Stomach (tissue), 9 donors: Measurements from ENCODE around the gene OGN. TPM values are rescaled to one million over a fixed set of nuclear protein-coding genes. Genes with fewer than 3 reads are reported as not detected.
A peak's percentile ranks its signal among the peaks of the same experiment; 100 is the strongest.

Experiments
- DNase-seq, 2 donors: peaks; one replicate each; pipeline versions ENCODE4 v3.0.0 to v3.0.0-alpha.2; 2013 to 2019
- H3K27ac ChIP-seq, 5 donors: fragments of 200-600 bp in 4 of 5; sonication (generic) in 4 of 5; one replicate each; pipeline ENCODE4 v1.5.1; 2013 to 2019; ENCODE audit warnings: mild to moderate bottlenecking in 1 of 5, moderate library complexity in 1 of 5
- H3K27me3 ChIP-seq, 3 donors: fragments of 200-600 bp; sonication (generic); one replicate each; pipeline ENCODE4 v1.5.1; 2017 to 2019; ENCODE audit warnings: mixed run types in 1 of 3
- H3K36me3 ChIP-seq, 4 donors: fragments of 200-600 bp; sonication (generic); 1 replicate in 3 of 4; 2 replicates in 1 of 4; pipeline ENCODE4 v1.5.1; 2016 to 2019
- H3K4me1 ChIP-seq, 4 donors: fragments of 200-600 bp; sonication (generic); one replicate each; pipeline ENCODE4 v1.5.1; 2016 to 2019
- H3K4me3 ChIP-seq, 4 donors: fragments of 200-600 bp; sonication (generic) in 3 of 4; one replicate each; pipeline ENCODE4 v1.5.1; 2016 to 2019; ENCODE audit warnings: mild to moderate bottlenecking in 1 of 4
- H3K9me3 ChIP-seq, 4 donors: fragments of 200-600 bp; sonication (generic); one replicate each; pipeline ENCODE4 v1.5.1; 2016 to 2019
- CTCF ChIP-seq, 7 experiments: fragments of 450-650 bp in 4 of 7; fragments of 200-600 bp in 3 of 7; sonication (generic) in 3 of 7; IDR thresholded peaks; one replicate each; pipeline ENCODE4 v1.5.1; 2016 to 2019; ENCODE audit warnings: antibody characterized with exemption in 7 of 7, control low read depth in 2 of 7, mild to moderate bottlenecking in 1 of 7
- EP300 ChIP-seq: sonication (generic); formaldehyde crosslinking; IDR thresholded peaks from one replicate; pipeline ENCODE4 v1.6.1; 2017; ENCODE audit warnings: antibody characterized with exemption
- POLR2A ChIP-seq, 4 donors: fragments of 450-650 bp; IDR thresholded peaks; one replicate each; pipeline ENCODE4 v1.6.1; 2016; ENCODE audit warnings: antibody characterized with exemption in 4 of 4, control low read depth in 2 of 4, mild to moderate bottlenecking in 1 of 4, moderate library complexity in 1 of 4
- POLR2AphosphoS5 ChIP-seq, 3 donors: sonication (generic); formaldehyde crosslinking; IDR thresholded peaks; one replicate each; pipeline ENCODE4 v1.6.1; 2016; ENCODE audit warnings: antibody characterized with exemption in 3 of 3
- WGBS, 5 donors: extraction: QIAGEN DNeasy Blood & Tissue Kit in 3 of 5; methylation state at CpG; one replicate each; pipeline versions ENCODE4 v1.1.5 to v1.1.7; 2013 to 2018; 5-methylcytosine and 5-hydroxymethylcytosine counted together
- intact Hi-C: fragments of 100-400 bp; cut with DNase I; formaldehyde crosslinking; loops from one replicate; pipeline ENCODE4 v1.15.1; 2023; ENCODE audit warnings: low total_unique reads
- polyA plus RNA-seq, 3 donors: library from polyadenylated mRNA; stranded (reverse); fragments of 200-250 nt; gene quantifications; one replicate each; pipeline ENCODE4 v1.2.3, GENCODE V29; 2013
- total RNA-seq, 5 donors: library from RNA; depleted of rRNA; stranded (reverse); fragments of >200 nt; gene quantifications; one replicate each; pipeline versions ENCODE4 v1.1.0 to v1.2.3, GENCODE V29; 2014 to 2016
- donor health status: healthy with polysubstance abuse.
- donor health status: Bipolar disorder and iron deficiency.
- donor health status: healthy.

The OGN gene
- total and polyA plus RNA-seq, 8 donors, result 0.87 to 138 (median 7.4) TPM

- peak overlapping the region in 1 of 5 donors; percentile 30 for H3K27ac ChIP-seq
- intact Hi-C loops, result no loop called here
- no peaks in the 10 kb centered on the region for H3K9me3 ChIP-seq
- no peak for TF ChIP-seq POLR2A (IDR thresholded peaks at IDR 0.05)
- no peak for TF ChIP-seq EP300
- no peak for TF ChIP-seq POLR2AphosphoS5 (IDR thresholded peaks at IDR 0.05)
- no peak for TF ChIP-seq CTCF (IDR thresholded peaks at IDR 0.05)
- H3K36me3 ChIP-seq, result no peaks in the 10 kb centered on the region
- H3K4me1 ChIP-seq, result peaks cover 0 to 15% (median 7%) of the 10 kb centered on the region in 4 donors
- no peak for DNase-seq
- H3K4me3 ChIP-seq, result no peak overlapping the region
- 74 to 89% (median 86%) methylated on average over 4 of the region's 4 CpGs for WGBS, 5 donors
- no peaks in the 10 kb centered on the region for H3K27me3 ChIP-seq
These were observed 1.4 kb upstream of the OGN start for GRCh38 chr9:92405818-92406217.

- WGBS, 5 donors, result 57 to 72% (median 63%) methylated on average over 5 of the region's 5 CpGs
- intact Hi-C loops, result no loop called here
- H3K4me3 ChIP-seq, result peak overlapping the region in 2 of 4 donors; percentile 2 to 18
- DNase-seq, result peak in 1 of 2 donors; percentile 44
- H3K27me3 ChIP-seq, result no peaks in the 10 kb centered on the region
- no peaks in the 10 kb centered on the region for H3K36me3 ChIP-seq
- H3K27ac ChIP-seq, result no peak overlapping the region
- no peak for TF ChIP-seq POLR2AphosphoS5 (IDR thresholded peaks at IDR 0.05)
- no peak for TF ChIP-seq POLR2A (IDR thresholded peaks at IDR 0.05)
- no peak for TF ChIP-seq CTCF (IDR thresholded peaks at IDR 0.05)
- no peak for TF ChIP-seq EP300
- no peaks in the 10 kb centered on the region for H3K9me3 ChIP-seq
- peaks cover 0 to 15% (median 7%) of the 10 kb centered on the region in 4 donors for H3K4me1 ChIP-seq
These were observed 1.3 kb downstream of the OGN start for GRCh38 chr9:92402826-92403745.

- TF ChIP-seq POLR2AphosphoS5 (IDR thresholded peaks at IDR 0.05) (no peak), CTCF (IDR thresholded peaks at IDR 0.05) (no peak), POLR2A (IDR thresholded peaks at IDR 0.05) (no peak), EP300 (no peak)
- Histone ChIP-seq H3K4me3 (no peak overlapping the region), H3K27ac (no peak overlapping the region), H3K36me3 (no peaks in the 10 kb centered on the region), H3K27me3 (no peaks in the 10 kb centered on the region), H3K4me1 (peaks cover 0 to 15% (median 7%) of the 10 kb centered on the region in 4 donors), H3K9me3 (no peaks in the 10 kb centered on the region)
- intact Hi-C loops, result no loop called here
- DNase-seq, result no peak
- WGBS, 5 donors, result 70 to 88% (median 77%) methylated on average over 1 of the region's 1 CpG
These were observed 2.0 kb downstream of the OGN start for GRCh38 chr9:92402360-92402759.

DNA sequence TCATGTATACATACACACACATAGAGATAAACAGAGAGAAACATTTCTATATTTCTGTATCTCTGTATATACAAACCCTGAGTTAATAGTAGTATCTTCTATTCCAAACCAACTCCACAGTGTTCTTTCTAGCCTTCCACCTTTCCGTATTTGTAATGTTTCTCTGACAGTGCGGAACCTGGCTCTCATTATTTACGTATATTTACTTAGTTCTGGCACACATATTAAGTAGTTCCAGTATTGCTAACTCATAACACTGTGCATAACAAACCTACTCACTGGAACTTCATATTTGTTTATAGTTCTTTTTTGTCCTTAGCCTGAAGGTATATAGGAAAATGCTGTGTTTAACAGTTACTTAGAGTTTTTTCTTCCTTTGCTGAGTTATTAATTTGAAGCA is 6.5 kb downstream of the OGN start:
- intact Hi-C loops, result no loop called here
- 63 to 90% (median 85%) methylated on average over 3 of the region's 3 CpGs for WGBS, 5 donors
- H3K4me1 ChIP-seq, result peaks cover 0 to 9% (median 2%) of the 10 kb centered on the region in 4 donors
- DNase-seq, result no peak
- H3K9me3 ChIP-seq, result no peaks in the 10 kb centered on the region
- TF ChIP-seq EP300 (no peak), POLR2AphosphoS5 (IDR thresholded peaks at IDR 0.05) (no peak), CTCF (IDR thresholded peaks at IDR 0.05) (no peak), POLR2A (IDR thresholded peaks at IDR 0.05) (no peak)
- H3K4me3 ChIP-seq, result no peak overlapping the region
- no peaks in the 10 kb centered on the region for H3K27me3 ChIP-seq
- H3K36me3 ChIP-seq, result no peaks in the 10 kb centered on the region
- no peak overlapping the region for H3K27ac ChIP-seq
